Osteocyte (in vitro differentiated cells): ENCODE data around the gene FOXI3. TPM values are rescaled to one million over a fixed set of nuclear protein-coding genes. Genes with fewer than 3 reads are reported as not detected.

Experiments
- DNase-seq: peaks from one replicate; pipeline ENCODE4 v3.0.0; 2021; ENCODE audit warnings: mixed read lengths; ENCODE audit not compliant: unreplicated experiment; ENCODE audit errors: extremely low spot score
- H3K27ac Mint-ChIP-seq: one replicate; pipeline ENCODE4 v1.8.0; 2021; ENCODE audit warnings: mild to moderate bottlenecking, mixed read lengths; ENCODE audit not compliant: unreplicated experiment
- H3K27me3 Mint-ChIP-seq: one replicate; pipeline ENCODE4 v1.8.0; 2021; ENCODE audit warnings: mixed read lengths; ENCODE audit not compliant: unreplicated experiment
- H3K36me3 Mint-ChIP-seq: one replicate; pipeline ENCODE4 v1.8.0; 2021; ENCODE audit warnings: mixed read lengths; ENCODE audit not compliant: unreplicated experiment
- H3K4me1 Mint-ChIP-seq: one replicate; pipeline ENCODE4 v1.8.0; 2021; ENCODE audit warnings: mixed read lengths; ENCODE audit not compliant: unreplicated experiment
- H3K4me3 Mint-ChIP-seq: one replicate; pipeline ENCODE4 v1.8.0; 2021; ENCODE audit warnings: mild to moderate bottlenecking, moderate library complexity, mixed read lengths; ENCODE audit not compliant: unreplicated experiment
- H3K9me3 Mint-ChIP-seq: one replicate; pipeline ENCODE4 v1.8.0; 2021; ENCODE audit warnings: mixed read lengths; ENCODE audit not compliant: unreplicated experiment
- CTCF ChIP-seq: fragments of 200-600 bp; sonication (generic); IDR thresholded peaks from 2 replicates; pipeline ENCODE4 v1.5.0; 2021; ENCODE audit warnings: antibody characterized with exemption, mild to moderate bottlenecking, moderate library complexity
- long read RNA-seq: library from polyadenylated mRNA; unstranded; transcript quantifications from one replicate; pipeline ENCODE4 v2.0.0, GENCODE V29; 2021
- total RNA-seq: library from RNA; stranded (reverse); gene quantifications from 2 replicates; pipeline ENCODE4 v1.2.1, GENCODE V29; 2021

The FOXI3 gene
- total RNA-seq, result not detected in 2 replicates
- long read RNA-seq, result 0 reads

- no peak within 1 kb of the TSS for H3K27ac Mint-ChIP-seq
- no peak for TF ChIP-seq CTCF
- H3K9me3 Mint-ChIP-seq, result no peaks in the 10 kb centered on the region
- no peak for DNase-seq
- H3K36me3 Mint-ChIP-seq, result no peaks in the 10 kb centered on the region
- H3K27me3 Mint-ChIP-seq, result peaks cover 64% of the 10 kb centered on the region
- peaks cover 8% of the 10 kb centered on the region for H3K4me1 Mint-ChIP-seq
- H3K4me3 Mint-ChIP-seq, result peak within 1 kb of the TSS; percentile 52
These were observed at the start of gene FOXI3 for GRCh38 chr2:88452565-88452905. TSS of gene FOXI3 (minus strand) at chr2:88452693. CDS start at chr2:88452535, 158 bp downstream.

- Mint-ChIP-seq H3K9me3 (peaks cover 9% of the 10 kb centered on the region), H3K27me3 (no peaks in the 10 kb centered on the region), H3K27ac (no peak overlapping the region), H3K36me3 (no peaks in the 10 kb centered on the region), H3K4me3 (no peak overlapping the region), H3K4me1 (no peaks in the 10 kb centered on the region)
- DNase-seq, result no peak
- no peak for TF ChIP-seq CTCF
These were observed 48.2 kb upstream of the FOXI3 start for GRCh38 chr2:88500691-88501090.

DNA sequence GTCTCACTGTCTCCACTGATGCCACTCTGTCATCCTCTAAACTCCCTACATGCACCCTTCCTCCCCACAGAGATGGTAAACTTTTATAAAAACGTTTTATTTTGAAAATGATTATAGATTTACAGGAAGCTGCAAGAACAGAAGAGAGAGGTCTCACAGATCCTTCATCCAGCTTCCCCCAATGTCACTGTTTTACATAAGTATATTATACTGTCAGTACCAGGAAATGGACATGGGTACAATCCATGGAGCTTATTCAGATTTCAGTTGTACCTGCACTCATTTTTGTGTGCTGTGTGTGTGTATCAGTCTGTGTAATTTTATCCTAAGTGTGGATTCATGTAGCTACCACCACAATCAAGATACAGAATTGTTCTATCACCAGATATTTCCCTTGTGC lies 46.7 kb upstream of the FOXI3 start:
- no peaks in the 10 kb centered on the region for H3K27me3 Mint-ChIP-seq
- H3K4me1 Mint-ChIP-seq, result no peaks in the 10 kb centered on the region
- H3K27ac Mint-ChIP-seq, result no peak overlapping the region
- H3K4me3 Mint-ChIP-seq, result no peak overlapping the region
- H3K9me3 Mint-ChIP-seq, result peaks cover 9% of the 10 kb centered on the region
- no peaks in the 10 kb centered on the region for H3K36me3 Mint-ChIP-seq
- no peak for DNase-seq
- TF ChIP-seq CTCF, result no peak

DNA sequence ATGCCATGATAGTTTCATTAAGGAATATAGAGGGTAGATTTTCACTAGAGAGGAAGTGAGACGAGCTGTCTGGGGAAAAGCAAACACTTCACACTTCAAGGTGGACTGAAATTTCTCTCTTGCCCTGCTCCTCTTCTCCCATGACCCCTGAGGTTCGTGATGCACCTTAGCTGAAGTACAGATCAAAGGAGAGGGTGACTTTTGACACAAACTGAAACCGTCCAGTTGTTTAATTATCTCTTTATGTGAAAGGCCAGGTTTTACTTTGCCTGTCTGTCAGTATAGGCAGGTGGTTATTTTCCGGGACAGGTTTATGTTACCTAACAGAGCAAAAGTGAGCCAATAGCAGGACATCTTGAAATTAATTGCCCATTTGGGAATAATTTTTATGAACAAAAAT lies 41.0 kb upstream of the FOXI3 start:
- Mint-ChIP-seq H3K4me1 (no peaks in the 10 kb centered on the region), H3K36me3 (no peaks in the 10 kb centered on the region), H3K9me3 (no peaks in the 10 kb centered on the region), H3K27me3 (no peaks in the 10 kb centered on the region), H3K27ac (no peak overlapping the region), H3K4me3 (no peak overlapping the region)
- no peak for TF ChIP-seq CTCF
- no peak for DNase-seq

- no peak for DNase-seq
- no peaks in the 10 kb centered on the region for H3K36me3 Mint-ChIP-seq
- TF ChIP-seq CTCF, result no peak
- no peak overlapping the region for H3K27ac Mint-ChIP-seq
- no peaks in the 10 kb centered on the region for H3K9me3 Mint-ChIP-seq
- no peaks in the 10 kb centered on the region for H3K27me3 Mint-ChIP-seq
- H3K4me1 Mint-ChIP-seq, result no peaks in the 10 kb centered on the region
- no peak overlapping the region for H3K4me3 Mint-ChIP-seq
These were observed 39.5 kb upstream of the FOXI3 start for GRCh38 chr2:88492002-88492401.
